ENCODE data around the gene VCX2.
"Not testable (repeated sequence)": the region's sequence is repeated elsewhere in the genome, so short reads cannot be mapped to it uniquely, and the experiment has no call there.

VCX2 gene

GRCh38 chrX:8171169-8171568, at the start of gene VCX2:
VCX2 (minus strand) TSS chrX:8171267; CDS start chrX:8170643, 624 bp downstream.
- H3K36me3 ChIP-seq; H3K27ac ChIP-seq; H3K4me3 ChIP-seq (ENCODE audit: low read depth in 1 of 2, low read length in 1 of 2); H3K9me3 ChIP-seq; H3K4me1 ChIP-seq (ENCODE audit: control insufficient read depth in 1 of 2, insufficient read depth in 1 of 2, low read depth in 1 of 2, low read length in 1 of 2); H3K27me3 ChIP-seq: not testable (repeated sequence)

DNA sequence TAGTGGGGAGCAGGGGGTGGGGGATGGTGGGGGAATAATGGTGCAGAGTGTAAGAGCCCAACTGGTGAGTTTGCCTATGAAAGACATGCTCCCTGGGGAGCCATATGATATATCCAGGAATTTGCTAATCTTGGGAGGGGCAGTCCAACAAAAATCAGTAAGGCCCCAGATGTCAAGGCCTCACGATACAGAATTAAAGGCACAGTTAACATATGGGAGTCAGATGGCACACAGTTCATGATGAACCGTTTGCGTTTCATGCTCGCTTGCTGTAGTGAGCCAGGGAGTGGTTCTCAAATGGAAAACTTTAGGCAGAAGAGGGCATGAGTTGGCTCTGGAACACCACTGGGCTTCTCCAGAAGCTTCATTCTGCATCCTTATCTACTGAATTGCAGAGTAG, 33.9 kb upstream of the VCX2 start:
- Histone ChIP-seq H3K4me1 (ENCODE audit: control insufficient read depth in 1 of 2, insufficient read depth in 1 of 2, low read depth in 1 of 2, low read length in 1 of 2) (no peaks in the 10 kb centered on the region), H3K27ac (no peak overlapping the region), H3K4me3 (ENCODE audit: low read depth in 1 of 2, low read length in 1 of 2) (no peak overlapping the region), H3K27me3 (no peaks in the 10 kb centered on the region), H3K9me3 (no peaks in the 10 kb centered on the region), H3K36me3 (no peaks in the 10 kb centered on the region)
- TF ChIP-seq, protein P1, sequence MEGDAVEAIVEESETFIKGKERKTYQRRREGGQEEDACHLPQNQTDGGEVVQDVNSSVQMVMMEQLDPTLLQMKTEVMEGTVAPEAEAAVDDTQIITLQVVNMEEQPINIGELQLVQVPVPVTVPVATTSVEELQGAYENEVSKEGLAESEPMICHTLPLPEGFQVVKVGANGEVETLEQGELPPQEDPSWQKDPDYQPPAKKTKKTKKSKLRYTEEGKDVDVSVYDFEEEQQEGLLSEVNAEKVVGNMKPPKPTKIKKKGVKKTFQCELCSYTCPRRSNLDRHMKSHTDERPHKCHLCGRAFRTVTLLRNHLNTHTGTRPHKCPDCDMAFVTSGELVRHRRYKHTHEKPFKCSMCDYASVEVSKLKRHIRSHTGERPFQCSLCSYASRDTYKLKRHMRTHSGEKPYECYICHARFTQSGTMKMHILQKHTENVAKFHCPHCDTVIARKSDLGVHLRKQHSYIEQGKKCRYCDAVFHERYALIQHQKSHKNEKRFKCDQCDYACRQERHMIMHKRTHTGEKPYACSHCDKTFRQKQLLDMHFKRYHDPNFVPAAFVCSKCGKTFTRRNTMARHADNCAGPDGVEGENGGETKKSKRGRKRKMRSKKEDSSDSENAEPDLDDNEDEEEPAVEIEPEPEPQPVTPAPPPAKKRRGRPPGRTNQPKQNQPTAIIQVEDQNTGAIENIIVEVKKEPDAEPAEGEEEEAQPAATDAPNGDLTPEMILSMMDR (IDR thresholded peaks at IDR 0.05), result no peak

DNA sequence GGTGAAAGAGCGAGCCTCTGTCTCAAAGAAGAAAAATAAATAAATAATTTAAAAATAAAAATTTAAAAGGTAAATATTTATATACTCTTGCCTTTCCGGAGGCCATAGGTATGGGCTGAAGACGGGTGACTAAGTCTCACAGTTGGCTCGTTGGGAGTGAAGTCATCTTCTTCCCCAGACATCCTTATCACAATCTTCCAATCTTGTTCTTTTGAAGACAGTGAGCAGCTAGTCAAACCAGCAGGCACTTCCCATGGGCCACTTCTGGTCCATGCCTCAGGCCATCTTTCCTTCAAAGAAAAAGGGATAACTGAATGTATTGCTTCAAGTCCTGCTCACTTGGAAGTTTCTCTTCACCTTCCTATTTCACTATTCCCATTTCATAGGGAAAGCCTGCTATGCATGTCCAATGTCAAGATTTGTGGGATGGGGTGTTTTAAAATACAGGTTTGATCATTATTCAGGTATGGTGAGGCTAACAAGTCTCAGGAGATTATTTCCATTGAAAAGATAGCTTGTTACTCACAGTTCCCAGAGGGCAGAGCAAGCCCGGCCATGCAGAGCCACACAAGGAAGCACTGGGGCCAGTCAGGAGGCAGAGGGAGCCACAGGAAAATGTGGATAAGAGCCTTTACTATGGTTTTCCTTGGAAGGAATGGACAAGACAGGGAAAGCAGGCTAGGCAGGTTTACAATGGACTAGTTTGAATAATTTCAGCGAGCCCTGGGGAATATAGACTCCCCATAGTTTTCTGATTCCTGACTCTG, 33.3 kb upstream of the VCX2 start:
- TF ChIP-seq, protein P1 (IDR thresholded peaks at IDR 0.05), result no peak
- H3K9me3 ChIP-seq, result no peaks in the 10 kb centered on the region
- no peak overlapping the region for H3K4me3 ChIP-seq (ENCODE audit: low read depth in 1 of 2, low read length in 1 of 2)
- H3K27me3 ChIP-seq, result no peaks in the 10 kb centered on the region
- no peaks in the 10 kb centered on the region for H3K4me1 ChIP-seq (ENCODE audit: control insufficient read depth in 1 of 2, insufficient read depth in 1 of 2, low read depth in 1 of 2, low read length in 1 of 2)
- H3K36me3 ChIP-seq, result no peaks in the 10 kb centered on the region
- no peak overlapping the region for H3K27ac ChIP-seq

DNA sequence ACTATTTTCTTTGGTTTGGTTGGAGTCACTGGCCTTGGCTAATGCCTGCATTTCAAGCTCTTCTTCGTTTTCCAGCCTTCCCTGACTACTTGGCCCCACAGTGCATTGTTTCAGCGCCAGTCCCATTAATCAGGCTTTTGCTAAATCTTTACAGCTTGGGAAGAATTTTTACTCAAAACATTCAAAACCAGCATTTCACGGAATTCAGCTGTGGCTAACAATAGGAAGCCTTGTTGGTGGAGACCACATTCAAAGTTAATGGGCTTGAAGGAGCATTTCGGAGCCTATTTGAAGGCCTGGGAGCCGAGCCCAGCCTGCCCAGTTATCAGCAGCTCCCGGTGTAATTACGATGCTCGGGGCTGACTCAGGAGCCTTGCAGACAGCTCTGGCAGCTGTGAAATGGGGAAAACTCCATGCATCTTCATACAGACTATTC, 30.8 kb upstream of the VCX2 start:
- Histone ChIP-seq H3K36me3 (no peaks in the 10 kb centered on the region), H3K27me3 (no peaks in the 10 kb centered on the region), H3K4me3 (ENCODE audit: low read depth in 1 of 2, low read length in 1 of 2) (no peak overlapping the region), H3K27ac (no peak overlapping the region), H3K9me3 (no peaks in the 10 kb centered on the region), H3K4me1 (ENCODE audit: control insufficient read depth in 1 of 2, insufficient read depth in 1 of 2, low read depth in 1 of 2, low read length in 1 of 2) (no peaks in the 10 kb centered on the region)
- TF ChIP-seq, protein P1 (IDR thresholded peaks at IDR 0.05), result no peak

- no peaks in the 10 kb centered on the region for H3K4me1 ChIP-seq (ENCODE audit: control insufficient read depth in 1 of 2, insufficient read depth in 1 of 2, low read depth in 1 of 2, low read length in 1 of 2)
- TF ChIP-seq, protein P1 (IDR thresholded peaks at IDR 0.05), result no peak
- H3K36me3 ChIP-seq, result no peaks in the 10 kb centered on the region
- no peak overlapping the region for H3K4me3 ChIP-seq (ENCODE audit: low read depth in 1 of 2, low read length in 1 of 2)
- no peak overlapping the region for H3K27ac ChIP-seq
- no peaks in the 10 kb centered on the region for H3K9me3 ChIP-seq
- H3K27me3 ChIP-seq, result no peaks in the 10 kb centered on the region
Observed at GRCh38 chrX:8196776-8197175, 25.7 kb upstream of the VCX2 start.

DNA sequence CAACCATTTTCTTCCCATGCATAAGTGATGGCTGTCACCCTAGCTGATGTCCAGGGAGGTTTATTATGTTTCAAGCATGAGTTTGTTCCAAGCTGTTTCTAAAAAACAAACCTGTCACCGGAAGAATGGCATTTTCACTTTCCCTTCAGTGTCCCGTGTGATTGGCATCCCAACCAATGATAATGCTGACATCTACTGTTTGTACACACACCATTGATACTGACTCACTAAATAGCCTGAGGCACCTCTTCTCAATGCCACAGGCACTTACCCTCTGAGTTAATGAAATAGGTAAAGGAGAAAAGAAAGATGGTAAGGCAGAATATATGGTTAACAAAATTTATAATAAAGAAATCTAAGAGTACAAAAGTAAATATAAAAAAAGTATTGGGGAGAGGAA, 23.1 kb upstream of the VCX2 start:
- Histone ChIP-seq H3K4me1 (ENCODE audit: control insufficient read depth in 1 of 2, insufficient read depth in 1 of 2, low read depth in 1 of 2, low read length in 1 of 2) (no peaks in the 10 kb centered on the region), H3K27ac (no peak overlapping the region), H3K36me3 (no peaks in the 10 kb centered on the region)

More for the DNA sequence above, 23.1 kb upstream of the VCX2 start:
- Histone ChIP-seq H3K9me3 (no peaks in the 10 kb centered on the region), H3K4me3 (ENCODE audit: low read depth in 1 of 2, low read length in 1 of 2) (no peak overlapping the region), H3K27me3 (no peaks in the 10 kb centered on the region)
- TF ChIP-seq, protein P1 (IDR thresholded peaks at IDR 0.05), result no peak
